NCI-H1694 (cell line): ENCODE results near the gene ZNF362.
"Not testable (repeated sequence)": the region's sequence is repeated elsewhere in the genome, so short reads cannot be mapped to it uniquely, and the experiment has no call there.

Source experiments
- DNase-seq: peaks from one replicate; lab custom pipeline; 2025; lab: John Stamatoyannopoulos, UW

ZNF362 gene

GRCh38 chr1:33287317-33287716 is 31.0 kb downstream of the ZNF362 start:
- DNase-seq: no peak

DNA sequence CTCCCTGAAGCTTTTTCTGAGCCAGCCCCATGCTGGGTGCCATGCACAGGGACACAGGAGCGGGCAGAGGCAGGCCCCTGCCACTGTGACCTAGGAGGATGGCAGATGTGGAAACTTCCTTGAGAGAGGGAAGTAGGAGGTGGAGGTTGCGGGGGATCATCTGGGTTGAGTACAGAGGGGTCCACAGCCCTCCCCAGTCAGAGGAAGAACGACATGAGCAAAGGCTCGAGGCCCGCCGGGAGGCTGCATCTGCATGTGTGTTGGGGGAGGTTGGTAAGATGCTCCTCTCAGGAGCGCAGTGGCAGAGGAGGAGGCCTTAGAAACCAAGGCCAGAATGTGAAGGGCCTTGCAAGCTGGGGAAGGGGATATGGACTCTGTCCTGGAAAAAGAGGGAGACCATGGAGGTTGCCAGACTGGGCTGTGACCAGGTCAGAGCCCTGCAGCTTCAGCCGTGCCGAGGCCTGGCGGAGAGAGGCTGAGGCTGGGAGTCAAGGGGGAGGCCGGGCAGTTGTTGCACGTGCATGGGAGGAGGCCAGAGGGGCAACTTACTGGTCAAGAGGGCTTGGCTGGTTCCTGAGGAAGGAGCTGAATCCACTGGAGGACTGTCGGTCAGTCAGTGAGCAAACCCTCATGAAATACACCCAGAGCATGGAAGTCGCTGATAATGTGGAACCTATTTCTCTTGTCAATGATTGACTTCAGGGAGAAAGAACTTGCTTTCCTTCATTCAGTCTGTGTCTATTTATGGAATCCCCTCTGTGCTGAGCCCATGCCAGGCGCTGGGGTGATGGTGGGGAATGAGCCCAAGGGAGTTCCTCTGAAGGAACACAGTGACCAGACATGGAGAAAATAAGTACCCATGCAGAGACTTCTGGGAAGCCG is 32.9 kb downstream of the ZNF362 start:
- no peak for DNase-seq

- no peak for DNase-seq
These were observed 33.5 kb downstream of the ZNF362 start for GRCh38 chr1:33289858-33290154.

DNA sequence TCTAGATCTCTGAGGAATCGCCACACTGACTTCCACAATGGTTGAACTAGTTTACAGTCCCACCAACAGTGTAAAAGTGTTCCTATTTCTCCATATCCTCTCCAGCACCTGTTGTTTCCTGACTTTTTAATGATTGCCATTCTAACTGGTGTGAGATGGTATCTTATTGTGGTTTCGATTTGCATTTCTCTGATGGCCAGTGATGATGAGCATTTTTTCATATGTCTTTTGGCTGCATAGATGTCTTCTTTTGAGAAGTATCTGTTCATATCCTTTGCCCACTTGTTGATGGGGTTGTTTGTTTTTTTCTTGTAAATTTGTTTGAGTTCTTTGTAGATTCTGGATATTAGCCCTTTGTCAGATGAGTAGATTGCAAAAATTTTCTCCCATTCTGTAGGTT is 34.3 kb downstream of the ZNF362 start:
- not testable (repeated sequence) for DNase-seq

DNA sequence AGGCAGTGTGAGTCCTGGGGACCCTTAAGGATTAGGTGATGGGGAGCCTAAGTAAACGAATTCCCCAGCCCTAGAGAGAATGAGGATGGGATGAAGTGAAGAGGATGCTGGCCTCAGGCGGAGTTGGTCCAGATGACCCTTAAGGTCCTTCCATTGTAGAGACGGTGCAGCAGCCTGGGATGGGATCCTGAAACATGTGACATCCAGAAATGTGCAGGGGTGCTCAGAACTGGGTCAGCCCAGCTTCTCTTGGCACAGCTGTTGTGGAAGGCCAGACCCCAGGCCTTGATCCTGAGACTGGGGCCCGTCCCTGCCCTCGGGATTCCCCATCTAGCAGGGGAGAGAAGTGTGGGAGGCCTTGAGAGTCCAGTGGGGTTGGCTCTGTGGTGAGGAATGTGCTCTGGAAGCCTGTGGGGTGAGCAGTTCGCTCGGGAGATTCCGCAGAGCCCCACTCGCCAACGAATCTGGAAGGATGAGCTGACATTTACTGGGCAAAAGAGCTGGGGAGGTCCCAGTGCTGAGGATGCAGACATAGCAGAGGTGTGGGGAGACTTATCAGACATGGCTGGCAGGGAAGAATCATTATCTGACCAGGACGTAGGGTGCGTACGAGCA is 36.5 kb downstream of the ZNF362 start:
- no peak for DNase-seq

GRCh38 chr1:33294071-33295010 is 38.0 kb downstream of the ZNF362 start:
- no peak for DNase-seq

GRCh38 chr1:33295023-33295422 is 38.7 kb downstream of the ZNF362 start:
- no peak for DNase-seq

- peak; percentile 74 for DNase-seq
These were observed 39.3 kb downstream of the ZNF362 start for GRCh38 chr1:33295450-33296081.

- no peak for DNase-seq
These were observed 39.8 kb downstream of the ZNF362 start for GRCh38 chr1:33296082-33296458.

DNA sequence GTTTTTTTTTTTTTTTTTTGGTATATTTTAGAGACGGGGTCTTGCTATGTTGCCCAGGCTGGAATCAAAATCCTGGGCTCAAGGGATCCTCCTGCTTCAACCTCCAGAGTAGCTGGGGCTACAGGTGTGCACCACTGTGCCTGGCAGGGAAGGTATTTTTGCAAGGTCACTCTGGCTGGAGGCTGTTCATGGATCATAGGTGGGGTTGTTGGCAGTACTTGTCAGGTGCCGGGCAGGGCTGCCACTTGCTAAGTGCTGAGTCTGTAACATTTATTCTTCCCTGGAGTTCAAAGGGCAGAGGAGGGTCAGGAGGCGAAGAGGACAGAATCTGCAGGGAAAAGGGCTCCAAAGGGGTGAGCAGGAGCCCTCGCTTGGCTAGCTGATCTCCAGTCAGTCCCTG is 40.5 kb downstream of the ZNF362 start:
- no peak for DNase-seq

DNA sequence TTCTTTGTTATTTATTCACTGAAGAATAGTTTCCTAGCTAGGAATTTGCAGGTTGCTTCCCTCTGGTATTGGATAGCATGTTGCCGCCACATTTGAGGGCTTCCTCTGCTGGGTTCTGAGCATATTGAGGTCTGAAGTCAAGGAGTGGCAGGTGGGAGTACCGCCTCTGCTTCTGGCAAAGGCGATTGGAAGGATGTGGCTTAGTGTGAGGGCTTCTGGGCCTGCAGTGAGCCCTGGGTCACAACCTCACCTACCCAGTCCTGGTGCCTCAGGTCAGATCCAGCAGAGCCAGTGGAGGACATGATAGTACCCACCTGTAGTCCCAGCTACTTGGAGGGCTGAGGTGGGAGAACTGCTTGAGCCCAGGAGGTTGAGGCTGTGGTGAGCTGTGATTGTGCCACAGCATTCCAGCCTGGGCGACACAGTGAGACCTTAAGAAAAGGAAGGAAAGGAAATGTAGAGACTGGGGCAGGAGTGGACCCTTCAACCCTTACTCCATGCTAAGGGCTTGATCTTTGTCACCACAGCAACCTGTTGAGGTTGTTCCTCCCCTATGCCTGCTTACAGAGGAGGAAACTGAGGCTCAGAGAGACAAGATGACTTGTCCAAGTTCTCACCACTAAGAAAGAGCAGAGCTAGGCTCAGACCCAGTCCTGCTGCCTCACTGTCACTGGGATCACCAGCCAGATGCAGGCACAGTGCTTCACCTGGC is 41.8 kb downstream of the ZNF362 start:
- no peak for DNase-seq

GRCh38 chr1:33298623-33299277 is 42.5 kb downstream of the ZNF362 start:
- DNase-seq: peak; percentile 41

GRCh38 chr1:33299461-33300155 is 43.3 kb downstream of the ZNF362 start:
- DNase-seq: no peak

- no peak for DNase-seq
These were observed 44.4 kb downstream of the ZNF362 start for GRCh38 chr1:33300673-33301072.

GRCh38 chr1:33301273-33301984 is 45.1 kb downstream of the ZNF362 start:
- no peak for DNase-seq

DNA sequence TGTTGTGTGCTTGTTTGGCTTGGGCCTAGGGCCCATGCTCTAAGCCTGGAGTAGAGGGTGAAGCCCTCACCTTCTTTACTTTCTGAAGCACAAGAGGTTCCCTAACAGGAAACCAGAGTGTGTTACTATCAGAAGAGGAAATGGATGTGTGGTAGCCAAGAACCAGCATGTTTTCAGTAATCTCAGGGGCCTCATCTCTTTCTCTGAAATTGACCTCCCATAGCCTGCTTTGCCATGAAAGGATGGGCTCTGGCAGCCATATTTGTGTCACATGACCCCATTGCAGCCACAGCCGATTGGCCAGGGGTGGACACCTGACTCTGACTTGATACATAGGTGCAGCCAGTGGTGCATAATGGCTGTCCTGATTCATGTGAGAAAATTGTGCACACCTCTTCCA is 46.0 kb downstream of the ZNF362 start:
- no peak for DNase-seq

DNA sequence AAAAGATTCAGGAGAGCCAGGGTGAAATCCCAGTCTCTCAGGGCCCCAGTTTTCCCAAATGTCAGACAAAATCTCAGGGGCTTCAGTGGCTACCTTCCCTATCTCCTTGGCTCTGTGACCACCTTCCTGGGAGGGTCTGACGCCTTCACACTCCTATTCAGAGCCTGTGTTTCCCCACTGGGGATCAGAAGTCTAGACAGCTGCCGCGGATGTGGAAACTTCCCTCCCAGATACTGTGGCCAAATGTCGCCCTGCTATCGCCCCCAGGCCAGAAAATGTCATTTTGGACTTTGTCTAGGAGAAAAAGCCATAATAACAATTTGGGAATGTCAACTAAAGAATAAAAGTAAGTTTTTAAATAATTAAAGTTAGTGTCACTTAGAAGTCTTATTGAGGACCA is 48.7 kb downstream of the ZNF362 start:
- DNase-seq: no peak

DNA sequence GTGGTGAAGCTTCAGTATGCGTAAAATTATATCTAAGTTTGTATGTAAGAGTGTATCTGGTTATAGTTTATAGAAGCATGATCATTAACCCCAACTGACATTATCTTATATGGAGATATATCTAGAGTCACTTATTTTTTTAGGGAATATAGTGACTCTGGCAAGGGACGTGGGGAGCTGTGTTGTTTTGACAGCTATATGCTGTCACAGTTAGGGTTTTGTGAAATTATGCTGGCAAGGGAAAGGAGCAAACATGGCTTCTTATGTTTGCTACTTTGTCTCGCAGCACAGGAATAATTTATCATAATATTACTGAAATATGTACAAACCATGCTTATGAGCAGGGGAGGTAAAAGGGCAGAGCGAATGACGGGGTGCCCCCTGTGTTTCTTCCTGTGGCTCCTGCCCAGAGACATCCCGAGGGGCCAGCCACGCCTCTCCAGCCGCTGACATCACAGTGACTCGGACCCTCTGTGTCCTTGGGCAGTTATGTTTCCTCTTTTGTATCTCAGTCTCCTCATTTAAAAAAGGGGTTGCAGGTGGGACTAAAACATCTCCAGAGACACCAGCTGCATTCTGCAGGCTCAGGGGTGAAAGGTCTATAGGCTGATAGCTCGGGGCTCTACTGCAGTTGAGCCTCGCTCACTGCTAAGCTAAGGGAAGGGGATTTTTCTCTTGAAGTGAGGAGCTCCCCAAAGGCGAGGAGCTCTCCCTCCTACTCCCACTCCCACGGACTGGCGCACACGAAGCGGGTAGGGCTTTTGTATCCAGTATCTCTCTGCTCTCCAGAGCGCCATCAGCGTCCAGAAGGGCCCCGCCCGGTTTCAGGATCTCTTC is 49.7 kb downstream of the ZNF362 start:
- DNase-seq: no peak
